ENCODE measurements around the gene ZNFX1.
A peak's percentile ranks its signal among the peaks of the same experiment; 100 is the strongest.

Gene ZNFX1

GRCh38 chr20:49291200-49291599 lies 13.3 kb upstream of the ZNFX1 start (continued):
- TF ChIP-seq PRDM6 (tag by site-specific recombination; IDR thresholded peaks at IDR 0.05) (no peak), ZBTB17 (tag by site-specific recombination; IDR thresholded peaks at IDR 0.05) (peak; percentile 4; the same call in 1 of the 2 replicates), ZNF544 (tag by site-specific recombination; IDR thresholded peaks at IDR 0.05) (no peak), ZSCAN30 (tag by site-specific recombination; IDR thresholded peaks at IDR 0.05) (no peak), WT1 (tag by site-specific recombination; IDR thresholded peaks at IDR 0.05) (0 out of 2 replicates have a peak, but pooled peaks have one; percentile 53), RBAK (tag by site-specific recombination; IDR thresholded peaks at IDR 0.05) (no peak), MZF1 (tag by site-specific recombination; IDR thresholded peaks at IDR 0.05; ENCODE audit: borderline replicate concordance) (no peak), OVOL3 (tag by site-specific recombination; IDR thresholded peaks at IDR 0.05) (no peak), PRDM4 (tag by site-specific recombination; IDR thresholded peaks at IDR 0.05) (0 out of 2 replicates have a peak, but pooled peaks have one; percentile 22), ZNF654 (tag by site-specific recombination; IDR thresholded peaks at IDR 0.05; ENCODE audit: low read depth) (no peak), PRDM2 (tag by site-specific recombination; IDR thresholded peaks at IDR 0.05; ENCODE audit: borderline replicate concordance) (no peak), ZNF558 (tag by site-specific recombination; IDR thresholded peaks at IDR 0.05) (no peak), ZNF488 (tag by site-specific recombination; IDR thresholded peaks at IDR 0.05) (no peak)

GRCh38 chr20:49290608-49291191 lies 12.8 kb upstream of the ZNFX1 start:
- H3K27ac ChIP-seq (ENCODE audit: extremely low read depth, low read depth, low read length) = no peak overlapping the region
- H3K36me3 ChIP-seq (ENCODE audit: control insufficient read depth in 2 of 2, insufficient read depth in 1 of 2, low read length in 2 of 2) = peaks cover 18 to 74% of the 10 kb centered on the region in 2 experiments
- no peaks in the 10 kb centered on the region for H3K9me3 ChIP-seq (ENCODE audit: control insufficient read depth, insufficient read depth, low read depth, low read length)
- ChIA-PET POLR2A (interaction anchor here (1.3 to 2.7 kb wide), 2 partner anchors 9 to 12 kb away, joined by 3 to 9 read pairs; partner anchors contain the start of gene ZNFX1), CTCF (no interaction called here)
- H3K4me1 ChIP-seq (ENCODE audit: control insufficient read depth, insufficient read depth, low read length) = no peaks in the 10 kb centered on the region
- no peak overlapping the region for H3K4me3 ChIP-seq (ENCODE audit: low read depth, low read length)
- TF ChIP-seq PRDM10 (tag by site-specific recombination; IDR thresholded peaks at IDR 0.05) (peak; percentile 10; the same call in 1 of the 2 replicates), ZNF16 (tag by site-specific recombination; IDR thresholded peaks at IDR 0.05; ENCODE audit: low read depth) (no peak), ZIC2 (tag by site-specific recombination; IDR thresholded peaks at IDR 0.05) (no peak), ZNF600 (tag by site-specific recombination; IDR thresholded peaks at IDR 0.05) (peak; percentile 66; the same call in 1 of the 2 replicates), KLF17 (tag by site-specific recombination; IDR thresholded peaks at IDR 0.05) (peak; percentile 4; the same call in 1 of the 2 replicates)

Measured in HEK293 (cell line).